SK-N-SH (cell line): Measurements from ENCODE around the gene NRL. TPM values are rescaled to one million over a fixed set of nuclear protein-coding genes. Genes with fewer than 3 reads are reported as not detected.

Source experiments
- CTCF ChIA-PET: fragments of 300-600, 350-600 bp; formaldehyde crosslinking; extraction: SDS; loops from one replicate; lab custom pipeline; 2021; lab: Yijun Ruan, JAX
- POLR2A ChIA-PET: fragments of 350-600 bp; sonication (Branson Sonifier 250); formaldehyde crosslinking; extraction: SDS; loops from one replicate; lab custom pipeline; 2020; ENCODE audit warnings: antibody characterized with exemption, inconsistent platforms; lab: Yijun Ruan, JAX
- DNase-seq: peaks from one replicate; pipeline ENCODE4 v3.0.0; 2012
- H2AFZ ChIP-seq: fragments of 200-600 bp; sonication (generic); 2 replicates; pipeline ENCODE4 v1.8.1; 2016; ENCODE audit warnings: antibody characterized with exemption, mild to moderate bottlenecking, low read depth
- H3F3A ChIP-seq: fragments of 200-600 bp; sonication (generic); replicated peaks from 2 replicates; pipeline ENCODE3; 2016; ENCODE audit warnings: antibody characterized with exemption, mild to moderate bottlenecking; ENCODE audit not compliant: insufficient read depth
- H3K27ac ChIP-seq, 2 experiments: fragments of 200-500 bp in 1 of 2; fragments of 200-600 bp in 1 of 2; sonication (Bioruptor generic) in 1 of 2; sonication (generic), shearing (Covaris generic) in 1 of 2; 2 replicates each; pipeline versions ENCODE4 v1.5.1 to v1.6.1; 2014 to 2016; ENCODE audit warnings: low read depth in 2 of 2, inconsistent platforms in 1 of 2, low read length in 1 of 2, mild to moderate bottlenecking in 1 of 2, mixed read lengths in 1 of 2
- H3K27me3 ChIP-seq: fragments of 200-600 bp; sonication (generic), shearing (Covaris generic); 2 replicates; pipeline ENCODE4 v1.6.1; 2016; ENCODE audit warnings: mixed run types; ENCODE audit not compliant: insufficient read depth
- H3K36me3 ChIP-seq, 2 experiments: fragments of 200-500 bp in 1 of 2; fragments of 200-600 bp in 1 of 2; sonication (Bioruptor generic) in 1 of 2; sonication (generic) in 1 of 2; replicated peaks in 1 of 2; 2 replicates each; pipeline versions ENCODE3 to v1.5.1; 2014 to 2016; ENCODE audit warnings: low read length in 1 of 2, mild to moderate bottlenecking in 1 of 2; ENCODE audit not compliant: insufficient read depth in 2 of 2, control insufficient read depth in 1 of 2
- H3K4me1 ChIP-seq, 2 experiments: fragments of 200-500 bp in 1 of 2; fragments of 200-600 bp in 1 of 2; sonication (Bioruptor generic) in 1 of 2; sonication (generic), shearing (Covaris generic) in 1 of 2; 2 replicates each; pipeline versions ENCODE4 v1.5.1 to v1.6.1; 2014 to 2016; ENCODE audit warnings: low read depth in 1 of 2, low read length in 1 of 2, mixed run types in 1 of 2; ENCODE audit not compliant: insufficient read depth in 2 of 2, control insufficient read depth in 1 of 2
- H3K4me2 ChIP-seq: fragments of 200-600 bp; sonication (generic), shearing (Covaris generic); 2 replicates; pipeline ENCODE4 v1.6.1; 2017; ENCODE audit warnings: mixed run types
- H3K4me3 ChIP-seq, 2 experiments: fragments of 200-500 bp in 1 of 2; fragments of 200-600 bp in 1 of 2; sonication (Bioruptor generic) in 1 of 2; sonication (generic), shearing (Covaris generic) in 1 of 2; 2 replicates each; pipeline versions ENCODE4 v1.5.1 to v1.8.1; 2014 to 2016; ENCODE audit warnings: low read depth in 2 of 2, inconsistent platforms in 1 of 2, low read length in 1 of 2, mild to moderate bottlenecking in 1 of 2, mixed read lengths in 1 of 2, moderate library complexity in 1 of 2
- H3K79me2 ChIP-seq: fragments of 200-600 bp; sonication (generic); 2 replicates; pipeline ENCODE4 v1.8.1; 2017; ENCODE audit warnings: mild to moderate bottlenecking; ENCODE audit not compliant: insufficient read depth
- H3K9ac ChIP-seq: fragments of 200-600 bp; sonication (generic); 2 replicates; pipeline ENCODE4 v1.6.1; 2017; ENCODE audit warnings: mixed run types
- H3K9me2 ChIP-seq: fragments of 200-600 bp; sonication (generic); 2 replicates; pipeline ENCODE4 v1.6.1; 2017; ENCODE audit warnings: mixed run types
- H3K9me3 ChIP-seq: fragments of 200-600 bp; sonication (generic); 2 replicates; pipeline ENCODE4 v1.6.1; 2017; ENCODE audit warnings: mixed run types, mild to moderate bottlenecking, moderate library complexity
- H4K20me1 ChIP-seq: fragments of 200-600 bp; sonication (generic); 2 replicates; pipeline ENCODE4 v1.6.1; 2017; ENCODE audit warnings: mild to moderate bottlenecking, mixed run types; ENCODE audit not compliant: insufficient read depth
- CHD2 ChIP-seq: fragments of 150-350 bp; IDR thresholded peaks from 2 replicates; pipeline ENCODE4 v1.6.1; 2018; ENCODE audit warnings: low read length; ENCODE audit not compliant: partially characterized antibody
- CTCF ChIP-seq: fragments of 200-600 bp; sonication (generic); IDR thresholded peaks from 2 replicates; pipeline ENCODE4 v1.6.1; 2017; ENCODE audit warnings: antibody characterized with exemption, mild to moderate bottlenecking, moderate library complexity
- ELF1 ChIP-seq: IDR thresholded peaks from 2 replicates; pipeline ENCODE4 v1.4.0; 2012
- EP300 ChIP-seq, 2 experiments: IDR thresholded peaks; 2 replicates each; pipeline versions ENCODE4 v1.4.0 to v1.6.1; 2012; ENCODE audit warnings: borderline replicate concordance in 1 of 2, low read depth in 1 of 2, low read length in 1 of 2
- MEF2A ChIP-seq: IDR thresholded peaks from 2 replicates; pipeline ENCODE4 v1.4.0; 2012; ENCODE audit warnings: low read depth, borderline replicate concordance
- NRF1 ChIP-seq: IDR thresholded peaks from 2 replicates; pipeline ENCODE4 v1.6.1; 2012; ENCODE audit warnings: low read depth, mild to moderate bottlenecking, low read length
- RAD21 ChIP-seq: IDR thresholded peaks from 2 replicates; pipeline ENCODE4 v1.6.1; 2012; ENCODE audit warnings: mild to moderate bottlenecking, low read length
- REST ChIP-seq: IDR thresholded peaks from 2 replicates; pipeline ENCODE4 v1.6.1; 2012; ENCODE audit warnings: mild to moderate bottlenecking, low read depth, low read length, moderate library complexity
- RFX5 ChIP-seq: IDR thresholded peaks from 2 replicates; pipeline ENCODE4 v1.6.1; 2012; ENCODE audit warnings: mild to moderate bottlenecking, improper control_type of control experiment, low read length
- RXRA ChIP-seq: IDR thresholded peaks from 2 replicates; pipeline ENCODE4 v1.4.0; 2012; ENCODE audit warnings: low read depth, mild to moderate bottlenecking, borderline replicate concordance
- SMC3 ChIP-seq: IDR thresholded peaks from 2 replicates; pipeline ENCODE4 v1.6.1; 2012; ENCODE audit warnings: low read depth, low read length, improper control_type of control experiment
- TAF1 ChIP-seq: IDR thresholded peaks from 2 replicates; pipeline ENCODE4 v1.6.1; 2012; ENCODE audit warnings: low read depth, mild to moderate bottlenecking, low read length, moderate library complexity, borderline replicate concordance
- USF1 ChIP-seq: IDR thresholded peaks from 2 replicates; pipeline ENCODE4 v1.4.0; 2012; ENCODE audit warnings: low read depth, borderline replicate concordance
- YY1 ChIP-seq: IDR thresholded peaks from 2 replicates; pipeline ENCODE4 v1.4.0; 2012; ENCODE audit warnings: low read depth, mild to moderate bottlenecking
- ZBTB33 ChIP-seq: IDR thresholded peaks from 2 replicates; pipeline ENCODE4 v1.4.0; 2012; ENCODE audit warnings: low read depth, borderline replicate concordance
- WGBS: methylation state at CpG from one replicate; pipeline ENCODE4 v1.1.6; 2017; ENCODE audit warnings: low lambda C conversion rate; 5-methylcytosine and 5-hydroxymethylcytosine counted together
- polyA plus RNA-seq, 3 experiments: library from polyadenylated mRNA; depleted of rRNA; stranded (reverse); fragments of >200 nt; gene quantifications; 2 replicates each; pipeline ENCODE4 v1.2.3, GENCODE V29; 2012

The NRL gene
- polyA plus RNA-seq, 1 of the 3 experiments (the other 2 are of a cell fraction), result 0.76 TPM

GRCh38 chr14:24058951-24059475 is 55.7 kb downstream of the NRL start:
- no peak for TF ChIP-seq EP300 (IDR thresholded peaks at IDR 0.05; ENCODE audit: borderline replicate concordance in 1 of 2, low read depth in 1 of 2, low read length in 1 of 2)
- TF ChIP-seq USF1, result no peak
- no peak for TF ChIP-seq RXRA
- no peak for TF ChIP-seq TAF1
- no peak for TF ChIP-seq ZBTB33
- TF ChIP-seq SMC3, result no peak
- Histone ChIP-seq H3K4me3 (no peak overlapping the region), H3K9me3 (no peaks in the 10 kb centered on the region), H2AFZ (no peak overlapping the region), H3K4me2 (no peak overlapping the region), H3K79me2 (no peaks in the 10 kb centered on the region), H3K36me3 (no peaks in the 10 kb centered on the region), H3K9me2 (no peaks in the 10 kb centered on the region), H3F3A (no peaks in the 10 kb centered on the region), H3K4me1 (peaks cover 0 to 3% of the 10 kb centered on the region in 2 experiments; a peak in 1 of 4 replicates), H3K27ac (no peak overlapping the region), H4K20me1 (no peaks in the 10 kb centered on the region), H3K27me3 (no peaks in the 10 kb centered on the region), H3K9ac (no peak overlapping the region)
- WGBS, result 85% methylated on average over 6 of the region's 10 CpGs
- peak; percentile 29 for DNase-seq
- ChIA-PET CTCF (interaction anchor here (0.6 to 42.8 kb wide), 16 partner anchors 13 to 470 kb away, joined by 3 to 1159 read pairs (median 8); partner anchors contain the start of genes CPNE6, DCAF11, FITM1 and IPO4), POLR2A (interaction anchor here (0.5 to 2.4 kb wide), 6 partner anchors 22 to 55 kb away, joined by 4 to 44 read pairs (median 6); partner anchors contain the start of gene PCK2)

- DNase-seq, result peak; percentile 91
- POLR2A ChIA-PET, result interaction anchor here (0.6 to 2.4 kb wide), 7 partner anchors 22 to 57 kb away, joined by 3 to 44 read pairs (median 5); partner anchors contain the start of gene PCK2
- peak; percentile 99 for TF ChIP-seq SMC3
- peak; percentile 37 for TF ChIP-seq CHD2
- peak; percentile 84 for TF ChIP-seq CTCF
- TF ChIP-seq NRF1, result peak; percentile 29; the same call in 1 of the 2 replicates
- TF ChIP-seq RAD21, result peak; percentile 99
- TF ChIP-seq REST, result no peak
- TF ChIP-seq MEF2A, result no peak
- no peak for TF ChIP-seq YY1
- TF ChIP-seq RFX5, result 0 out of 2 replicates have a peak, but pooled peaks have one; percentile 26
- no peak for TF ChIP-seq ELF1
- TF ChIP-seq, all 33 proteins: peak for 6
- Histone ChIP-seq H3K79me2 (no peaks in the 10 kb centered on the region), H3K4me2 (no peak overlapping the region), H3K36me3 (no peaks in the 10 kb centered on the region), H3K27me3 (no peaks in the 10 kb centered on the region), H3K9me3 (no peaks in the 10 kb centered on the region), H3K4me3 (no peak overlapping the region; a peak in 1 of 4 replicates), H3K4me1 (peaks cover 0 to 3% of the 10 kb centered on the region in 2 experiments; a peak in 1 of 4 replicates), H3K27ac (no peak overlapping the region), H3F3A (no peaks in the 10 kb centered on the region), H3K9ac (no peak overlapping the region), H3K9me2 (no peaks in the 10 kb centered on the region), H4K20me1 (no peaks in the 10 kb centered on the region), H2AFZ (no peak overlapping the region)
- CTCF ChIA-PET, result interaction anchor here (0.6 to 42.8 kb wide), 21 partner anchors 12 to 489 kb away, joined by 3 to 1159 read pairs (median 5); partner anchors contain the start of genes CPNE6, DCAF11, FITM1 and IPO4
- WGBS, result 50% methylated on average over 4 of the region's 7 CpGs
Measured at GRCh38 chr14:24058260-24058950, 56.3 kb downstream of the NRL start.
